Stimulated activated naive CD4-positive, alpha-beta T cell (primary cell): ENCODE results near the gene SHMT2.

Experiments used
- DNase-seq, 6 experiments: peaks; one replicate each; lab custom pipeline; 2025; lab: John Stamatoyannopoulos, UW

SHMT2 gene

GRCh38 chr12:57215065-57215464 is 14.4 kb upstream of the SHMT2 start:
- DNase-seq, result no peak

GRCh38 chr12:57215668-57216013 is 13.9 kb upstream of the SHMT2 start:
- DNase-seq, result peak in 3 of 6 experiments; percentile 21 to 53 (median 41)

GRCh38 chr12:57216014-57216911 is 13.2 kb upstream of the SHMT2 start, which contains the start of gene NXPH4:
NXPH4 (plus strand) TSS chr12:57216794; CDS start chr12:57216970, 176 bp downstream.
- peak; percentile 14 to 53 (median 40) for DNase-seq

GRCh38 chr12:57216921-57217879 is 12.3 kb upstream of the SHMT2 start:
- peak in 2 of 6 experiments; percentile 37 for DNase-seq

GRCh38 chr12:57218030-57218853 is 11.3 kb upstream of the SHMT2 start:
- DNase-seq, result no peak

- no peak for DNase-seq
Measured at GRCh38 chr12:57219205-57219992, 10.1 kb upstream of the SHMT2 start.

GRCh38 chr12:57219993-57220754 is 9.3 kb upstream of the SHMT2 start:
- DNase-seq, result no peak

- no peak for DNase-seq
Measured at GRCh38 chr12:57220770-57221168, 8.7 kb upstream of the SHMT2 start.

- peak in 1 of 6 experiments; percentile 27 for DNase-seq
Measured at GRCh38 chr12:57221169-57221917, 8.2 kb upstream of the SHMT2 start.

GRCh38 chr12:57222286-57223190 is 7.0 kb upstream of the SHMT2 start:
- DNase-seq, result no peak

GRCh38 chr12:57223191-57224165 is 6.0 kb upstream of the SHMT2 start:
- DNase-seq, result peak in 1 of 6 experiments; percentile 44

- peak in 1 of 6 experiments; percentile 52 for DNase-seq
Measured at GRCh38 chr12:57224278-57224972, 5.1 kb upstream of the SHMT2 start.

- DNase-seq, result peak; percentile 43 to 77 (median 70)
Measured at GRCh38 chr12:57224973-57225679, 4.4 kb upstream of the SHMT2 start.

GRCh38 chr12:57225680-57226210 is 3.8 kb upstream of the SHMT2 start:
- no peak for DNase-seq

GRCh38 chr12:57226588-57227314 is 2.8 kb upstream of the SHMT2 start:
- peak in 1 of 6 experiments; percentile 26 for DNase-seq
